Cardiac muscle cell (in vitro differentiated cells and primary cell): ENCODE results near the gene MAGEB3. TPM values are rescaled to one million over a fixed set of nuclear protein-coding genes. Genes with fewer than 3 reads are reported as not detected.

ENCODE experiments used
- DNase-seq, 2 donors: peaks; one replicate each; pipeline versions ENCODE4 v3.0.0 to v3.0.0-alpha.2; 2010 to 2017; ENCODE audit warnings: low read depth in 1 of 2, low spot score in 1 of 2
- H3K27ac ChIP-seq: fragments of 200-600 bp; sonication (generic); 2 replicates; pipeline ENCODE4 v1.5.1; 2016
- H3K27me3 ChIP-seq: fragments of 200-600 bp; sonication (generic); 2 replicates; pipeline ENCODE4 v1.6.0; 2016; ENCODE audit warnings: control low read depth
- H3K36me3 ChIP-seq: fragments of 200-600 bp; sonication (generic); 2 replicates; pipeline ENCODE4 v1.5.1; 2016; ENCODE audit warnings: control low read depth
- H3K4me1 ChIP-seq: fragments of 200-600 bp; sonication (generic); 2 replicates; pipeline ENCODE4 v1.8.1; 2017; ENCODE audit warnings: low read depth, mild to moderate bottlenecking, mixed run types
- H3K4me3 ChIP-seq: fragments of 200-600 bp; sonication (generic); 2 replicates; pipeline ENCODE4 v1.5.1; 2016; ENCODE audit warnings: mild to moderate bottlenecking
- H3K9me3 ChIP-seq: fragments of 200-600 bp; sonication (generic); 2 replicates; pipeline ENCODE4 v1.5.1; 2017; ENCODE audit warnings: low read depth, mild to moderate bottlenecking, control low read depth
- CTCF ChIP-seq: IDR thresholded peaks from 2 replicates; pipeline ENCODE4 v1.5.1; 2012; ENCODE audit warnings: low read depth, mild to moderate bottlenecking, low read length
- polyA plus RNA-seq: library from polyadenylated mRNA; unstranded; fragments of >200 nt; fragmentation: Nextera tagmentation; extraction: Ambion mirVana; gene quantifications from 2 replicates; pipeline ENCODE4 v1.2.1, GENCODE V29; 2016
- total RNA-seq: library from RNA; depleted of rRNA; stranded (reverse); fragments of >200 nt; gene quantifications from 2 replicates; pipeline ENCODE4 v1.2.3, GENCODE V29; 2016

The MAGEB3 gene
- total and polyA plus RNA-seq, 2 experiments from 2014 or later = not detected

- no peak for DNase-seq
- no peak for TF ChIP-seq CTCF
- Histone ChIP-seq H3K4me1 (no peaks in the 10 kb centered on the region), H3K27ac (no peak overlapping the region), H3K9me3 (no peaks in the 10 kb centered on the region), H3K4me3 (no peak overlapping the region), H3K27me3 (no peaks in the 10 kb centered on the region), H3K36me3 (no peaks in the 10 kb centered on the region)
Observed at GRCh38 chrX:30212172-30212571, 18.3 kb upstream of the MAGEB3 start.

- DNase-seq = no peak
- Histone ChIP-seq H3K27me3 (no peaks in the 10 kb centered on the region), H3K4me3 (no peak within 1 kb of the TSS), H3K9me3 (no peaks in the 10 kb centered on the region), H3K4me1 (no peaks in the 10 kb centered on the region), H3K27ac (no peak within 1 kb of the TSS), H3K36me3 (no peaks in the 10 kb centered on the region)
- TF ChIP-seq CTCF = no peak
Observed at GRCh38 chrX:30215357-30215843, 15.1 kb upstream of the MAGEB3 start, which contains the start of gene MAGEB2. TSS of gene MAGEB2 (plus strand) at chrX:30215563. CDS start at chrX:30218581, 3,018 bp downstream.

GRCh38 chrX:30217465-30217864 is 13.0 kb upstream of the MAGEB3 start:
- no peaks in the 10 kb centered on the region for H3K27me3 ChIP-seq
- H3K4me3 ChIP-seq = no peak overlapping the region
- no peaks in the 10 kb centered on the region for H3K9me3 ChIP-seq
- no peak for TF ChIP-seq CTCF
- no peak for DNase-seq
- no peaks in the 10 kb centered on the region for H3K4me1 ChIP-seq
- no peak overlapping the region for H3K27ac ChIP-seq
- H3K36me3 ChIP-seq = no peaks in the 10 kb centered on the region

- H3K4me1 ChIP-seq = peaks cover 3% of the 10 kb centered on the region
- H3K36me3 ChIP-seq = no peaks in the 10 kb centered on the region
- DNase-seq = no peak
- H3K27ac ChIP-seq = no peak overlapping the region
- H3K4me3 ChIP-seq = no peak overlapping the region
- TF ChIP-seq CTCF = no peak
- no peaks in the 10 kb centered on the region for H3K9me3 ChIP-seq
- no peaks in the 10 kb centered on the region for H3K27me3 ChIP-seq
Observed at GRCh38 chrX:30219372-30219771, 11.1 kb upstream of the MAGEB3 start.

- Histone ChIP-seq H3K27me3 (no peaks in the 10 kb centered on the region), H3K4me1 (peaks cover 12% of the 10 kb centered on the region), H3K4me3 (no peak overlapping the region), H3K9me3 (no peaks in the 10 kb centered on the region), H3K27ac (no peak overlapping the region), H3K36me3 (no peaks in the 10 kb centered on the region)
- no peak for TF ChIP-seq CTCF
- no peak for DNase-seq
Observed at GRCh38 chrX:30220661-30221060, 9.8 kb upstream of the MAGEB3 start.
